ENCODE results near the gene LTO1.

Gene LTO1

GRCh38 chr11:69665669-69666068 lies 9.5 kb downstream of the LTO1 start:
- TF ChIP-seq, protein P1, sequence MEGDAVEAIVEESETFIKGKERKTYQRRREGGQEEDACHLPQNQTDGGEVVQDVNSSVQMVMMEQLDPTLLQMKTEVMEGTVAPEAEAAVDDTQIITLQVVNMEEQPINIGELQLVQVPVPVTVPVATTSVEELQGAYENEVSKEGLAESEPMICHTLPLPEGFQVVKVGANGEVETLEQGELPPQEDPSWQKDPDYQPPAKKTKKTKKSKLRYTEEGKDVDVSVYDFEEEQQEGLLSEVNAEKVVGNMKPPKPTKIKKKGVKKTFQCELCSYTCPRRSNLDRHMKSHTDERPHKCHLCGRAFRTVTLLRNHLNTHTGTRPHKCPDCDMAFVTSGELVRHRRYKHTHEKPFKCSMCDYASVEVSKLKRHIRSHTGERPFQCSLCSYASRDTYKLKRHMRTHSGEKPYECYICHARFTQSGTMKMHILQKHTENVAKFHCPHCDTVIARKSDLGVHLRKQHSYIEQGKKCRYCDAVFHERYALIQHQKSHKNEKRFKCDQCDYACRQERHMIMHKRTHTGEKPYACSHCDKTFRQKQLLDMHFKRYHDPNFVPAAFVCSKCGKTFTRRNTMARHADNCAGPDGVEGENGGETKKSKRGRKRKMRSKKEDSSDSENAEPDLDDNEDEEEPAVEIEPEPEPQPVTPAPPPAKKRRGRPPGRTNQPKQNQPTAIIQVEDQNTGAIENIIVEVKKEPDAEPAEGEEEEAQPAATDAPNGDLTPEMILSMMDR (IDR thresholded peaks at IDR 0.05; ENCODE audit: low read depth, low read length), result no peak
- Histone ChIP-seq H3K36me3 (peaks cover 4% of the 10 kb centered on the region), H3K27me3 (ENCODE audit: insufficient read depth, low read depth, severe bottlenecking) (no peaks in the 10 kb centered on the region), H3K9me3 (ENCODE audit: severe bottlenecking) (no peaks in the 10 kb centered on the region), H3K27ac (no peak overlapping the region), H3K4me3 (ENCODE audit: low read depth, low read length) (no peak overlapping the region)
- DNase-seq, result peak; percentile 3

DNA sequence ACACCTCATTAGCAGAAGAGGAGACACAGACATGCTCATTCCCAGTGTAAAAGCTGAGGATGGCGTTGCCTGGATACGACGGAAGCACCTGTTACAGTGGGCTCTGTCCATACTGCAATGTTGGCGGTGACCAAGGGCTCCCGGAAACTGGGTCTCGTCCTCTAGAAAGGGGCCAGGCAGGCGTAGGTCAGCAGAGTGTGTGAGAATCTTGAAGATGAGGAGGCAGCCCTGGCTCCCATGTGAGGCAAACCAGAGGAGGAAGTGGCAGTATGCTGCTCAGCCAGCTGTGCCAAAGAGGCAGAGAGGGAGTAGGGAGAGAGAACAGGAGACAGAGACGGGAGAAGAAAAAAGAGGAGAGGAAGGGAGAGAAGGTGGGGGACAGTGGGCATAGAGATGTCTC lies 10.3 kb downstream of the LTO1 start:
- Histone ChIP-seq H3K9me3 (ENCODE audit: severe bottlenecking) (no peaks in the 10 kb centered on the region), H3K27ac (no peak overlapping the region), H3K36me3 (peaks cover 4% of the 10 kb centered on the region), H3K27me3 (ENCODE audit: insufficient read depth, low read depth, severe bottlenecking) (no peaks in the 10 kb centered on the region), H3K4me3 (ENCODE audit: low read depth, low read length) (no peak overlapping the region)
- DNase-seq, result no peak
- TF ChIP-seq, protein P1 (IDR thresholded peaks at IDR 0.05; ENCODE audit: low read depth, low read length), result no peak

GRCh38 chr11:69664103-69664775 lies 10.9 kb downstream of the LTO1 start:
- Histone ChIP-seq H3K36me3 (peaks cover 3% of the 10 kb centered on the region), H3K27me3 (ENCODE audit: insufficient read depth, low read depth, severe bottlenecking) (no peaks in the 10 kb centered on the region), H3K4me3 (ENCODE audit: low read depth, low read length) (no peak overlapping the region), H3K9me3 (ENCODE audit: severe bottlenecking) (no peaks in the 10 kb centered on the region), H3K27ac (no peak overlapping the region)
- TF ChIP-seq, protein P1 (IDR thresholded peaks at IDR 0.05; ENCODE audit: low read depth, low read length), result no peak
- DNase-seq, result no peak

DNA sequence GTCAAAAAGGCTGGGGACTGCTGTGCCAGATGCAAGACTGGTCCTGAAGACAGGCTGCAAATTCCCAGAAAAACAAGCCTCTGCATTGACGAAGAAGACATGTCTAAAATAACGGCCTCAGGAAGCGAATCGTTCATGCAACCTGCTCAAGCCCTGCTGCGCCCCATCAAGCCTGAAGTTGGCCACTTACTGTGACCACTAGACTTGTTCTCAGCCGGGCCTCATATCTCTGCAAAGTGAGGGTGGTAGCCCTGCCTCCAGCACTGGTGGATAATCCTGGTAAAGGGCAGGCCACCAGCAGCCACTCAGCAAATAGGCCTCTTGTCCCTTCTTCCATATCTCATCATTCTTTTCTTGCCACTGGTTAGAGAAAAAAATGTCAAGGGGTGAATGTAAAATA lies 11.8 kb downstream of the LTO1 start:
- TF ChIP-seq, protein P1 (IDR thresholded peaks at IDR 0.05; ENCODE audit: low read depth, low read length), result no peak
- H3K27me3 ChIP-seq (ENCODE audit: insufficient read depth, low read depth, severe bottlenecking), result no peaks in the 10 kb centered on the region
- H3K36me3 ChIP-seq, result no peaks in the 10 kb centered on the region; the same call in 1 of the 2 replicates
- no peak overlapping the region for H3K27ac ChIP-seq
- H3K9me3 ChIP-seq (ENCODE audit: severe bottlenecking), result no peaks in the 10 kb centered on the region
- H3K4me3 ChIP-seq (ENCODE audit: low read depth, low read length), result no peak overlapping the region
- no peak for DNase-seq

GRCh38 chr11:69662806-69663205 lies 12.3 kb downstream of the LTO1 start:
- H3K27me3 ChIP-seq (ENCODE audit: insufficient read depth, low read depth, severe bottlenecking), result no peaks in the 10 kb centered on the region
- TF ChIP-seq, protein P1 (IDR thresholded peaks at IDR 0.05; ENCODE audit: low read depth, low read length), result no peak
- no peak overlapping the region for H3K27ac ChIP-seq
- no peaks in the 10 kb centered on the region; the same call in 1 of the 2 replicates for H3K36me3 ChIP-seq
- no peak for DNase-seq
- no peak overlapping the region for H3K4me3 ChIP-seq (ENCODE audit: low read depth, low read length)
- H3K9me3 ChIP-seq (ENCODE audit: severe bottlenecking), result no peaks in the 10 kb centered on the region

All from WERI-Rb-1 (cell line).